T-helper 1 cell (primary cell): Measurements from ENCODE around the gene HACD3.
"Not testable (repeated sequence)": the region's sequence is repeated elsewhere in the genome, so short reads cannot be mapped to it uniquely, and the experiment has no call there.

ENCODE experiments used
- DNase-seq, 5 donors: peaks; one replicate each; pipeline ENCODE4 v3.0.0-alpha.2; 2012 to 2020

The HACD3 gene

GRCh38 chr15:65603134-65603533 is 72.9 kb downstream of the HACD3 start:
- no peak for DNase-seq

- DNase-seq = no peak
Observed at GRCh38 chr15:65603559-65603958, 73.3 kb downstream of the HACD3 start.

- peak; percentile 86 to 95 (median 87) for DNase-seq
Observed at GRCh38 chr15:65610871-65611718, 80.8 kb downstream of the HACD3 start, which contains the start of gene INTS14. Gene INTS14 (minus strand): TSS chr15:65611131. CDS start chr15:65607380, 3,751 bp downstream.

DNA sequence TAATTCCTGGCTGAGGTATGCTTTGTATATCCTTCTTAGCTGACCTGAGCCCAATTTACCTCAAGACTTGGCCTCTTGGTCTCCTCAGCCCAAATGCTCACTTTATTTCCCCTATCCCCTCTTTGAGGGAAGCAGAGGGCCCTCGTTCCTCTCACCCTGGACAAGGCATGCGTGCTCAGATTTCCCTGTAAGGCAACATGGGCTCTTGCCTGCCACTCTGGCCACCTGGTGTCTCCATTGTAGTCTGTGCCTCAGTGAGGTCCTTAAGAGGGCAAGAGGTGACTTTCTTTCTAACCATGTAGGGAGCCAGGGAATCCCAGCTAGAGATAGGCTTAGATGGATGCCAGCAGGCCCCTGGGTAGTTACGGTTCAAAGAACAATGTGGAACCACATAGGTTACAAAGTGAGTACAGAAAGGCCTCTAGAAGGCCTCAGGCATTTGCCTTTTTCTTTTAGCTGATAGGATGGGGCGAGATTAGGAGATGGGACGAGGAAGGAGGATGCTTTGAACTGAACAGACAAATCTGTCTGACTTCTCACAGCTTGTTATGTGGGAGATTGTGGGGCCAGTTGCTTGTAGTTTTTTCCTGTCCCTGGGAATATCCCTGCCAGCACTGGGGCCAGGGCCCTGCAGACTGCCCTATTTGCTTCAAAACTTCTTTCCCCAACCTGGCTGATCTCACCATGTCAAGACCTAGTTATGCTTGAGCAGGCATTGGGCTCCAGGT is 81.8 kb downstream of the HACD3 start:
- no peak for DNase-seq

DNA sequence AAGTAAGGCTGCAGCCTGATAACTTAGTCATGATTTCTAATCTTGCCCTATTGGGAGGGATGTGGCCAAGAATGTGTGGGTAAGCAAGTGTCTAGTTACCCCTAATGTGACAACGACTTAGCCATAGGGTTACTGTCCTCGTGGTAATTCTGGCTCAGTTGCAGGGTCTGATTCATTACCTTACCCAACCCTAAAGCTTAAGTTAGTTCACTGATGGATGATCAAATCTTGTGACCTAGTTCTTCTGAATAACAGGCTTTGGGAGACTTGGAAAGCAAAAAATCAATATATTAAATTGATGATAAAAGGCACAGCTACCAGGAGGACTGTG is 82.3 kb downstream of the HACD3 start:
- no peak for DNase-seq

- DNase-seq = no peak
Observed at GRCh38 chr15:65612949-65613744, 82.9 kb downstream of the HACD3 start.

- DNase-seq = not testable (repeated sequence)
Observed at GRCh38 chr15:65615887-65616286, 85.6 kb downstream of the HACD3 start.

- DNase-seq = no peak
Observed at GRCh38 chr15:65618560-65619109, 88.4 kb downstream of the HACD3 start.

GRCh38 chr15:65619626-65620290 is 89.5 kb downstream of the HACD3 start:
- no peak for DNase-seq

DNA sequence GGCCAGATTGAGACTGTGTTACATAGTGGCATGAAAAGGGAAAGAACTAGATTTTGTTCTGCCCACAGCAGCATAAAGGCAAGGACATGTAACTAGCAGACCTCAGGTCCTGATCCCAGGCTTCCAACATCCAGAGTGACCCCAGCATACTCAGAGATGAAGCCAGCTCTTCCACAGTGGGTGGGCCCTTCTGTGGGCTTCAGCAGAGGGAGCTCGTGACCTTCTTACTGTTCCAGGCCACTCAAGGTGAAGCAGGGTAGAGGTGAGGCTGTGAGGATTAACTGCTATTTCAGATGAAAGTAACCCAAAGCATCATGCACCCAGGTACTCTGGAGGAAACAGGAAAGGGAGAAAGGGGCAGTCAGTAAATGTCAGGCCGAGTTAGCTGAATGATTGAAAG is 90.6 kb downstream of the HACD3 start:
- no peak for DNase-seq

DNA sequence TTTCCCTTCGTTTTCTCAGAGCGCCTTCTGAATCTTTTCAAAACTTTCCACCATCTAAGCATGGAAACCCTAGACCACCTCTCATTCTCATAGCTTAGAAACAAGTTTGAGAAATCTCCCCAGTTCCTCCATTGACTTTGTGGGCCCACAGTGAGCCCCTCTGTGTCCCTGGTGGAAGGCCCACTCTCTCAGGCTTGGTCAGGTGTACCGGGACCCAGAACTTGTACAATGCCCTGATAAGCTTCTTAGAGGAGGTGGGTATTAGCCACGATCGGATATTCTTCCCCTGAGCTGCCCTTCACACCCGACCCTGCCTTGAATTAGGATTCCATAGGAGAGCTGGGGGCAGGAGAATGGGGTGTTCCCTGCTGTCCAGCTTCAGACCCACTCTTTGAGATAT is 91.4 kb downstream of the HACD3 start, which contains the start of gene SLC24A1:
Gene SLC24A1 (plus strand): TSS at position 301 of the 400 bp plus-strand sequence. CDS start 2,143 bp downstream, outside the sequence.
- no peak for DNase-seq

DNA sequence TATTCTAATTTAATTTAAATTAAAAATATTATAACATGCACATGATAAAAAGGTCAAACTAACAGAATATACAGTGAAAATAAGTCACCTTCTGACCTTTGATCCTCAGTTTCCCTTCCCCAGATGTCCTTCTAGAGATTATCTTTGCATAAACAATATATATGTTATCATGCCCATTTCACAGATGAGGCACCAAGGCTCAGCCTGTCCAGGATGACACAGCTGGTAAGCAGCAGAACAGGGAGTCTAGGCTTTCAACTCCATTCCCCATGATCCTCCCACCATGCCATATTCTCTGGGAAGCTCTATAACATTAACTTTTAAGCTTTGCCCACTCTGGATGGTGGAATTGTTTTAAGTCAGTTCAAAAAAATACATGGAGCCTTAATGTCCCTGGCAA is 92.8 kb downstream of the HACD3 start:
- no peak for DNase-seq

DNA sequence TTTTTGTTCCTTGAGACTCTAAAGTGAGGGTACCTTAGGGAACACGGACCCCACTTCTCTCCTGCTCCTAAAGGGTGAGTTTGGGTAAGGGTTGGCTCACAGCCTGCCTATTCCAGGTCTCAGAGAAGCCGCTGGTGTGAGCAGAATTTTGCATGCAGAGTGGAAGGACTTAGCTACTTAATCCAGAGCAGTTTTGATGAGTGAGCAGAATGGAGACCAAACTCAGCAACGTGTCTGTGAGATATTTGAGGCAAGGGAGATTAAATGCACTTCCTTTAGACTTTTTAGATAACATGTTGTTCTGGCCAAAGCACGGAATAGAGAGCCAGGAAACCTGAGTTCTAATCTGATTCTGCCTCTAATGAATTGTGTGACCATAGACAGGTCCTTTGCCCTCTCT is 96.6 kb downstream of the HACD3 start:
- no peak for DNase-seq
